ENCODE measurements around the gene CAMK2N2.
A peak's percentile ranks its signal among the peaks of the same experiment; 100 is the strongest.

Gene CAMK2N2

GRCh38 chr3:184239708-184240107, 21.6 kb downstream of the CAMK2N2 start:
- DNase-seq, result no peak

DNA sequence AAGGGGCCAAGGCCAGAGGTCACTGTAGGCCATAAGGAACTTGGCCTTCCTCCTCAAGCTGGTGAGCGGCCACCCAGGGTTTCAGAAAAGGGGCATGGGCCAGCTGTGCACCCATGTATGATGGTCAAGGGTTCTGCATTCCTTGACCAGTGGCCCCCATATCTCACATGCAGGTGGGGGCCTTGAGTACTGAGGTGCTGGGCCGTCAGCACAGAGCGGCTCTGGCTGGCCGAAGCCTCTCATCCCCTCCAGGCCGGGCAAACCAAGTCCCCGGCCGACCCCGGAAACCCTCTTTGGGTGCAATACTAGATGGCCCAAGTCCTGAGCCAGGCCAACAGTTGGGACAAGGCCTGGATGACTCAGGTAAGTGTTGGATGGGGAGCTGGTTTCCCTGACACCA, 22.1 kb downstream of the CAMK2N2 start:
- DNase-seq, result no peak

DNA sequence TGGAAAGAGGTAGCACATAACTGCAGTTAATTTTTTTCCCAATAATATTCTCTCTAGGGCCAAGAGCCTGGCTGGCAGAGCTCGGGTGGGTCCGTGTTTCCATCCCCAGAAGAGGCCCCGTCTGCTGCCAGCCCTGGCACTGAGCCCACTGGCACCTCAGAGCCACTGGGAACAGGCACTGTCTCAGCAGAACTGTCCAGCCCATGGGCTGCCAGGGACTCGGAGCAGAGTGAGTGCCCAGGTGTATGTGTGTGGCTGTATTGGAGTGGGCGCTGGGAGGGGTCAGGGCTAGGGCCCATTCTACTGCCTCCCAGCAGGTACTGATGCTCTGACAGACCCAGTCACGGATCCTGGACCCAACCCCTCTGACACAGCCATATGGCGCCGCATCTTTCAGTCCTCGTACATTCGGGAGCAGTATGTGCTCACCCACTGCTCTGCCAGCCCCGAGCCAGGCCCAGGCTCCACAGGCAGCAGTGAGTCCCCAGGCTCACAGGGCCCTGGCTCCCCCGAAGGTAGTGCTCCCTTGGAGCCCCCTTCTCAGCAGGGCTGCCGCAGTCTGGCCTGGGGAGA, 23.0 kb downstream of the CAMK2N2 start:
- DNase-seq, result no peak

- DNase-seq, result no peak
Measured at GRCh38 chr3:184237807-184238206, 23.5 kb downstream of the CAMK2N2 start.

GRCh38 chr3:184237211-184237610, 24.1 kb downstream of the CAMK2N2 start:
- no peak for DNase-seq

DNA sequence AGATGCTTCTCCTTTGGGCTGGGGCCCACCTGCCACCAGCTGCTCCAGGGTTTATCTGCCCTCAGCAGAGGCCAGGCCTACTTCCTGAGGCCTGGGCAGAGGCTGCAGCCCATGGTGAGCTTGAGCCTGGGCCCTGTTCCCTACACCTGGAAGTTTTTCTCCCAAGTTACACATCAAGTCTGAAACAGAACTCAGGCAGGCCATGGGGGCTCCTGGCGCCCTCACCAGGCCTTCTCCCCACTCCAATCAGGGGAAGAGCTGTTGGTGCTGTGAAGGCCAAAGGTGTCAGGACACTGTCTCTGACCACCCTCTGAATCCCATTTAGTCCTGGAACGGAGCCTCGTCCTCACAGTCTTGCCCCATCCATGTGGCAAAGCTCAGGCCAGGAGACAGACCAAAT, 24.7 kb downstream of the CAMK2N2 start:
- no peak for DNase-seq

DNA sequence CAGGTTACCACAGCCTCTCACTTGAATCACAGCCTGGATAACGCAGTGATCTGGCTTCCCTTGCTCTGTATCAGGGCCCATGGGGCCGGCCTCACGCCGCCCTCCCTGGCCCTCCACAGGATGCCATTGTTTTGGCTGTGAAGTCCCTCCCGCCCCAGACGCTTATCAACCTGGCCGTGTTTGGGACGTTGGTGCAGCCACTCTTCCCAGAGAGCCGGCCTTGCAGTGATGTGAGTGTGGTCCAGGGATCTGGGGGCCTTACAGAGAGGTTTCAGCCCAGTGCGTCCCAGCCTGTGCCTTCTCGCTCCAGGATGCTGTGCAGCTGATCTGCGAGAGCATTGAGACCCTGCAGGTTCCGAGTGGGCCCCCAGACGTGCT, 25.3 kb downstream of the CAMK2N2 start:
- DNase-seq, result no peak

DNA sequence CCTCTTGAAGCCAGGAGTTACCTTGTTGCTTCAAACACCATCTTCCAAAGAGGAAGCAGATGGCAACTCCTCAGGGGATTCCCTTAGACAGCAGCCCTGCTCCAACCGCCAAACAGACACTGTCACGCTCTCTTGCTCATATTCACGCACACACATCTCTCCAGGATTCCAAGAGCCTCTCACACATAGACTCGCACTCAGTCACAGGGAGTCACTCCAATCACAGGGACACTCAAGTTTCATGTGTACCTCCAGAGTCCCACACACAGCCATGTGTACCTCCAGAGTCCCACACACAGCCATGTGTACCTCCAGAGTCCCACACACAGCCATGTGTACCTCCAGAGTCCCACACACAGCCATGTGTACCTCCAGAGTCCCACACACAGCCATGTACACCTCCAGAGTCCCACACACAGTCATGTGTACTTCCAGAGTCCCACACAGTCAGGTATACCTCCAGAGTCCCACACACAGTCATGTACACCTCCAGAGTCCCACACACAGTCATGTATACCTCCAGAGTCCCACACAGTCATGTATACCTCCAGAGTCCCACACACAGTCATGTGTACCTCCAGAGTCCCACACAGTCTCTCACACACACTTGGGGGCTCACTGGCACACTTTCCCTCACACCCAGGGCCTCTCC, 25.8 kb downstream of the CAMK2N2 start:
- no peak for DNase-seq

DNA sequence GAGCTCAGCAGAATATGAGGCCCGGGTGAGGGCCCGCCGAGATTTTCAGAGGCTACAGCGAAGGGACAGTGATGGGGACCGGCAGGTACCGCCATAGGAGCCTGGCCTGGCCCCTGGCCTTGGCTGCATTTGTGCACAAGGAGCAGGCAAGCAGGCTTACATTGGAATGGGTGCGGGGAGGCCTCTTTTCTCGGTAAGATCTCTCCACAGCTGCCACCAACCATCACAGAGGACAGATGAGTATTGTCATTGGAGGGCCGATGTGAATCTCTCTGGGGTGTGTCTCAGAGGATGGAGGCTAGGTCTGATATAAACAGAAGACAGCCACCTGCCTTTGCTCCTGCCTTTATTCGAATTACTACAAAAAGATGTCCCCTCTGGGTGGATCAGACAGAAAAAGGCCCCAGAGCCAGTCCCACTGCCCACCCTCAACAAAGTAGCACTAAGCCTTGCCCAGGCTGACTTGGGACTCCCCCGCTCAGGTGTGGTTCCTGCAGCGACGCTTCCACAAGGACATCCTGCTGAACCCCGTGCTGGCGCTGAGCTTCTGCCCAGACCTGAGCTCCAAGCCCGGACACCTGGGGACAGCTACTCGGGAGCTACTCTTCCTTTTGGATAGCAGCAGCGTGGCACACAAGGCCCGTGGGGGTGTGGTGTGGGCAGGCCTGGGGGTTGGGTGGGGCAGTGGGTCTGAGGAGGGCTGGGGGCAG, 26.5 kb downstream of the CAMK2N2 start:
- DNase-seq, result no peak

- no peak for DNase-seq
Measured at GRCh38 chr3:184234224-184234623, 27.1 kb downstream of the CAMK2N2 start.

- DNase-seq, result no peak
Measured at GRCh38 chr3:184233127-184233843, 28.1 kb downstream of the CAMK2N2 start.

- DNase-seq, result no peak
Measured at GRCh38 chr3:184231671-184232070, 29.7 kb downstream of the CAMK2N2 start.

- no peak for DNase-seq
Measured at GRCh38 chr3:184230603-184231528, 30.5 kb downstream of the CAMK2N2 start.

DNA sequence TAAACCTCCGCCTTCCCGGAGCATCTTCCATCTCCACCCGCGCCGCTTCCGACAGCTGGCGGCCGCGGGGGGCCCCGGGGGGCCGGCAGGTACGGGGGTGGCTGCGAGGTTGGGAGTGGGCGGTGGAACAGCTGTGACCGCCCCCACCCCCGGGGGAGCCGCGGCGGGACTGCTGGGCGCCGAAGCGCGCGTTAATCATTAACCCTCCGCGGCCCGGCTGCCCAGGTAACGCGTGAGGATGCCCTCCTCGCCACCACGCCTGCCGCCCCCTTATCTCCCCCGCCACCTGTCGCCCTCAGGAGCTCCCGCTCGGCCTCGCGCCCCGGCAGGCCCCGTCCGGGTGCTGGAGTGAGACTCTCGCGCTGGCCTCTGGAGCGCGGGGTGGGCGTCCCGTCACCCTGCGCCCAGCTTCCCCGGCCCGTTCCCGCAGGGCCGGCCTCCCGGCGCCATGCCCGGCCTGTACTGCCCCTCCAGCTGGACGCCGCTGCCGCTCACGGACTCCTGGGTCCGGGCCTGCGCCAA, 31.2 kb downstream of the CAMK2N2 start:
- no peak for DNase-seq

GRCh38 chr3:184229394-184230080, 31.8 kb downstream of the CAMK2N2 start, which contains the start of gene VWA5B2:
Gene VWA5B2 (plus strand): TSS chr3:184229585. CDS start chr3:184230529, 944 bp downstream.
- peak; percentile 70 for DNase-seq

- DNase-seq, result no peak
Measured at GRCh38 chr3:184228376-184229137, 32.8 kb downstream of the CAMK2N2 start.

DNA sequence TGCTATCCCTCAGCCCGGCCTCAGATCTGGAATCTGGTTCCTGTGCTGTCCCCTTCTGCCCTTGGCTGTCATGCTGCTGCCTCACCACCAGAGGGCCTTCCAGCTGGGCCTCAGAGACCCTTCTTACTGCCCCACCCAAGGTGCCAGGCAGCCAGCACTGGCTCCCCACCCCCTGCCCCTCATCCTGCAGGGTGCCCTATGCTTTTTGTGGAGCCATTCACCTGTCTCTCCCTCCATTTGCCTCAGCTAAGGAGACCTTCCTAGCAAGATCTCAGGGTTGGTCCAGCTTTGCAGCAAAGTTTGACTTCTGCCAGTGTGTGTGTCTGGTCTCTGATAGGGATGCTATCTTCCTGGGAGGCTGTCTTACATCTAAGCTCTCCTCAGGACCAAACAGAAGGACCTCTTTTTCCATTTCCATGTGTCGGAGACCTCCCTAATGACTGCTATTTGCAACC, 33.8 kb downstream of the CAMK2N2 start:
- peak; percentile 43 for DNase-seq

GRCh38 chr3:184223946-184224345, 37.4 kb downstream of the CAMK2N2 start:
- no peak for DNase-seq

- DNase-seq, result no peak
Measured at GRCh38 chr3:184222521-184222920, 38.8 kb downstream of the CAMK2N2 start.

DNA sequence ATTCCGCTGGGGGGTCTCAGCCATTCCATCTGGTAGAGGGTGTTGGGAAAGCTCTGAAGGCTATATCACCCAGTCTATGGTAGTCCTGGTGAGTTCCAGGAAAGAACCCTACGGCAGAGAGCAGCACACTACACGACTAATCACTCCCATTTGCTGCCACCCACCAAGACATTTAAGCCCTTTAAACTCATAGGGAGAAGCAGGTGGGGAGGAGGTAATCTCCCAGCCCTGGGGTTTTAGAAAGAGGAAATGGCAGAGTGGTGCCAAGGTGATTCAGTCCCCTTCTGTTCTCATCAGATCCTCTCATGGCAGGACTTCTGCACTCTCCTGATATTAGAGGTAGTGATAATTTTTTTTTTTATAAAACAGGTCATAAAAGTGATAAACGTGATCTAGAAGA, 42.5 kb downstream of the CAMK2N2 start:
- no peak for DNase-seq

DNA sequence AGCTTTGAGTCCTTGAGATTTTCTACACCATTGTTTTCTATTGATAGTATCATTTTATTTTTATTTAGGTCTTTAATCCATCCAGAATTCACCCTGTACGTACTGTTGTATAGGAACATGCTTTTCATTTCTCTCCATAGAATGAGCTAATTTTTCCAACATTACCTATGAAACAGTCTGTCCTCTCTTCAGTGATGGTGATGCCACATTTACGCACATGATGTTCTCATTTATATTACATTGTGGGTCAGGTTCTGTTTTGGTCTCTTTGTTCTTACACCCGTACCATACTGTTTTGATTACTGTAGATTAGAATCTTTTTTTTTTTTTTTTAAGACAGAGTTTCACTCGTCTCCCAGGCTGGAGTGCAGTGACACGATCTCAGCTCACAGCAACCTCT, 49.6 kb downstream of the CAMK2N2 start:
- DNase-seq, result no peak

Data from activated CD4-positive, alpha-beta T cell treated with anti-CD3 and anti-CD28 coated beads, Interleukin-2, amount 50 U/mL, for 1 hour (primary cell).